Stimulated activated CD4-positive, alpha-beta T cell treated with anti-CD3 and anti-CD28 coated beads, Interleukin-1b, Interleukin-23, amount 100 ng/mL, for 48 hours (primary cell): ENCODE data around the gene HNRNPF.
"Not testable (repeated sequence)": the region's sequence is repeated elsewhere in the genome, so short reads cannot be mapped to it uniquely, and the experiment has no call there.

Experiments
- DNase-seq: peaks from one replicate; pipeline ENCODE4 v3.0.0-alpha.2; 2020

The HNRNPF gene, protein sequence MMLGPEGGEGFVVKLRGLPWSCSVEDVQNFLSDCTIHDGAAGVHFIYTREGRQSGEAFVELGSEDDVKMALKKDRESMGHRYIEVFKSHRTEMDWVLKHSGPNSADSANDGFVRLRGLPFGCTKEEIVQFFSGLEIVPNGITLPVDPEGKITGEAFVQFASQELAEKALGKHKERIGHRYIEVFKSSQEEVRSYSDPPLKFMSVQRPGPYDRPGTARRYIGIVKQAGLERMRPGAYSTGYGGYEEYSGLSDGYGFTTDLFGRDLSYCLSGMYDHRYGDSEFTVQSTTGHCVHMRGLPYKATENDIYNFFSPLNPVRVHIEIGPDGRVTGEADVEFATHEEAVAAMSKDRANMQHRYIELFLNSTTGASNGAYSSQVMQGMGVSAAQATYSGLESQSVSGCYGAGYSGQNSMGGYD

DNA sequence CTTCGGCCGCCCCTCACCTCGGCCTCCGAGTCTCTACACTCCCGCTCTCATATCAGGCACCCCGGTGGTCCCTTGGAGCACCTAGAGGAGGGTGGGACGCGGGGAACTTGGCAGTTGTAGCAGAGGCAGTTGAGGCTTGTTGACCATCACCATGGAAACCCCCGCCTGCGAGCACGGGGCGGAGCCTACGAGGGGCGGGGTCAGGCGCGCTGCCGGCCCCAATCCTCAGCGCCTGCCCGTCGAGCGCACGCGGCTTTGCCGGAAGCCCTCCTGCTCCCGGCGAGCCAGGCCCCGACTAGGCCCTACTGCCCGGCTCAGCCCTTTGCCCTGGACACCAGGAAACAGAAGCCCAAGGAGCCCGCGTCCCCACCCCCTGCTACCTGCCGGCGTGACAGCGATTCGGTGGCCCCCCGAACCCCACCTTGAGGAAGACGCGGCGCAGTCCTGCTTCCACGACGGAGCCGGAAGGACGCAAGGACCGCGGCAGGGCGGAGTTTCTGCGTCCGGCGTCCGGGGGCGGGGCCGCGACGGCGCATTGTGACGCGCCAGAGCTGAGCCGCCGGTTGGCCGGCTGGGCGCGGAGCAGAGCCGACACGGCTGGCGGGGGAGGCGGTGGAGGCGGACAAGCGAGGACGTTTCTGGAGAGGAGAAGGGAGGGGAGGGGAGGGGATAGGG is at the start of gene HNRNPF:
HNRNPF (minus strand) TSS at position 477 of the 675 bp plus-strand sequence. CDS start 21,302 bp downstream, outside the sequence.
- DNase-seq: peak; percentile 95

DNA sequence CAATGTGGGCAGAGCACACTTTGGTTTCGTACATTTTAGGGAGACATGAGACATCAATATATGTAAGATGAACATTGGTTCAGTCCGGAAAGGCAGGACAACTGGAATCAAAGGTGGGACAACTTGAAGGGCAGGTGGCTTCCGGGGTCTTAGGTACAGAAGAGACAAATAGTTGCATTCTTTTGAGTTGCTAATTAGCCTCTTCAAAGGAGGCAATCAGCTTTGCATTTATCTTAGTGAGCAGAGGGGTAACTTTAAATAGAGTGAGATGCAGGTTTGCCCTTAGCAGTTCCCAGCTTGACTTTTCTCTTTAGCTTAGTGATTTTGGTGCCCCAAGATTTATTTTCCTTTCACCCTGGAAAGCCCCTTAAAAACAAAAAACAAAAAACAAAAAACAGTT is 49.2 kb upstream of the HNRNPF start:
- DNase-seq: no peak

DNA sequence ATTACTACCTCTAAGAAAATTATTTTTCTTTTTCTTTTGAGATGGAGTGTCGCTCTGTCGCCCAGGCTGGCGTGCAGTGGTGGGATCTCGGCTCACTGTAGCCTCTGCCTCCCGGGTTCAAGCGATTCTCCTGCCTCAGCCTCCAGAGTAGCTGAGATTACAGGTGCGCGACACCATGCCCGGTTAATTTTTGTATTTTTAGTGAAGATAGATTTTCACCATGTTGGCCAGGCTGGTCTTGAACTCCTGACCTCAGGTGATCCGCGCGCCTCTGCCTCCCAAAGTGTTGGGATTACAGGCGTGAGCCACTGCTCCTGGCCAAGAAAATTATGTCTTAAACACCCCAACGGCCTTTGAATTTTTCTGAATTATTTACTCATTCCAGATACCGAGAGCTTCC is 47.6 kb upstream of the HNRNPF start:
- DNase-seq: not testable (repeated sequence)

DNA sequence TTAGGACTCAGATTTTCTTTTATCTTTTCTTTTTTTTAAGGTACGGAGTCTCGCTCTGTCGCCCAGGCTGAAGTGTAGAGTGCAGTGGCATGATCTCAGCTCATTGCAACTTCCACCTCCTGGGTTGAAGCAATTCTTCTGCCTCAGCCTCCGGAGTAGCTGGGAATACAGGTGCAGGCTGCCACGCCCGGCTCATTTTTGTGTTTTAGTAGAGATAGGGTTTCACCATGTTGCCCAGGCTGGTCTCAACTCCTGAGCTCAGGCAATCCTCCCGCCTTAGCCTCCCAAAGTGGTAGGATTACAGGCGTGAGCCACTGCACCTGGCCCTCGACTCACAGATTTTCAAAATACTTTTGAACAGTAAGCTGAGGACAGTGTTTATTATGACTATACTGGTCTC is 45.0 kb upstream of the HNRNPF start:
- not testable (repeated sequence) for DNase-seq

DNA sequence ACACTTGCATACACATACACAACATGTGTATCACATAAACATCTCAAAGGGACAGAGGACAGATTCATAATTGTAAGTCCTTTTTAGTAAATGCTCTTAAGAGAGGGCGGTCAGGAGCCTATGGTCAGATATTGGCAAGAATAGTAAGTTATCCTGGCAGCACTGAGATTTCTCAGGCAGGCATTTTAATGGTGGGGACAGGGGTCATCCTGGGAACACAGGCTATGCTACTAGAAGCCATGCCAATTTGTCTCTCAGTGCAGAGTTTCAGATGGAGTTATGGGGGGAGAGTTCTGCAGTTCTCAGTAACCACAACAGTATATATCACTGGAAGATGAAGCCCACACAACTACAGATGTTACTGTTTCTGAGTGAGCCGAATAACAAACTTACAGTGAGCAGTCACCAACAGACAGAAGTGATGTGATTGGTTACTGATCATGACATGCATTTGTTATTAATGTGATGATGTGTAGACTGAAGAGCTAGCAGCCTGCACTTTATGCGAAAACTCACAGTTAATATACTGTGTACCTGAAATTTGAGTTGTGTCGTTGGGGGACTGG is 44.4 kb upstream of the HNRNPF start:
- no peak for DNase-seq

DNA sequence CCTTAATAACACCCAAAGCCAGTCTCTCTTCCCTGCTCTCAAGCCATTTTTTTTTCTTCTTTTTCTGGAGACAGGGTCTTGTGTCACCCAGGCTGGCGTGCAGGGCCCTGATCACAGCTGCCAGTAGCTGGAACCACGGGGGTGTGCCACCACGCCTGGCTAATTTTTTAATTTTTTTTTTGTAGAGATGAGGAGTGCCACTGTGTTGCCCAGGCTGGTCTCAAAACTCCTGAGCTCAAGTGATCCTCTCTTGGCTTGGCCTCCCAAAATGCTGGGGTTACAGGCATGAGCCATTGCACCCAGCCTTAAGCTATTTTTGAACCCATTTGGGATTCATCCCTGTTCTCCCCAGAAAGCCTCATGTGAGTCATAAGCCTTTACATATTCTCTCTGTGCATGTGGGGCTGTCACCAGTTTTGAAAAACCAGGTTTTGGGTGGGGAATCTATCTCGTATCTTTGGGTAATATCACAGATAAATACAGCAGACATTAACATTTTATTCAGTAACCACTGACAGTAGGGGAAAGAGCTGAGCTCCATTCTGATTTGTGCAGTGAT is 43.4 kb upstream of the HNRNPF start:
- DNase-seq: no peak

DNA sequence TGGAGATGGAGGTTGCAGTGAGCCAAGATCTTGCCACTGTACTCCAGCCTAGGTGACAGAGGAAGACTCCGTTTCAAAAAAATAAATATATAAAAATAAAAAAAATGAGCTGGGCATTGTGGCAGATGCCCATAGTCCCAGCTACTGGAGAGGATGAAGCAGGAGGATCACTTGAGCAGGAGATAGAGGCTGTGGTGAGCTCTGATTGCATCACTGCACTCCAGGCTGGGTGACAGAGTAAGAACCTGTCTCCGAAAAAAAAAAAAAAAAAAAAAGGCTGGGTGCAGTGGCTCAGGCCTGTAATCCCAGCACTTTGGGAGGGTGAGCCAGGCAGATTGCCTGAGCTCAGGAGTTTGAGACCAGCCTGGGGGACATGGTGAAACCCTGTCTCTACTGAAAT is 39.8 kb upstream of the HNRNPF start:
- DNase-seq: no peak

DNA sequence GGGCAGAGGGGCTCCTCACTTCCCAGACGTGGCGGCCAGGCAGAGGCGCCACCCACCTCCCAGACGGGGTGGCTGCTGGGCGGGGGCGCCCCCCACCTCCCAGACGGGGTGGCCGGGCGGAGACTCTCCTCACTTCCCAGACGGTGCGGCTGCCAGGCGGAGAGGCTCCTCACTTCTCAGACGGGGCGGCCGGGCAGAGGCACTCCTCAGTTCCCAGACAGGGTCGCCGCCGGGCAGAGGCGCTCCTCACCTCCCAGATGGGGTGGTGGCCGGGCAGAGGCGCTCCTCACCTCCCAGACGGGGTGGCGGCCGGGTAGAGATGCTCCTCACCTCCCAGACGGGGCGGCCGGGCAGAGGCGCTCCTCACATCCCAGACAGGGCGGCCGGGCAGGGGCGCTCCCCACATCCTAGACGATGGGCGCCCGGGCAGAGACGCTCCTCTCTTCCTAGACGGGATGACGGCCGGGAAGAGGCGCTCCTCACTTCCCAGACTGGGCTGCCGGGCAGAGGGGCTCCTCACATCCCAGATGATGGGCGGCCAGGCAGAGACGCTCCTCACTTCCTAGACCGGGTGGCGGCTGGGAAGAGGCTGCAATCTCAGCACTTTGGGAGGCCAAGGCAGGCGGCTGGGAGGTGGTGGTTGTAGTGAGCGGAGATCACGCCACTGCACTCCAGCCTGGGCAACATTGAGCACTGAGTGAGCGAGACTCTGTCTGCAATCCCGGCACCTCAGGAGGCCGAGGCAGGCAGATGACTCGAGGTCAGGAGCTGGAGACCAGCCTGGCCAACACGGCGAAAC is 37.4 kb upstream of the HNRNPF start:
- not testable (repeated sequence) for DNase-seq

DNA sequence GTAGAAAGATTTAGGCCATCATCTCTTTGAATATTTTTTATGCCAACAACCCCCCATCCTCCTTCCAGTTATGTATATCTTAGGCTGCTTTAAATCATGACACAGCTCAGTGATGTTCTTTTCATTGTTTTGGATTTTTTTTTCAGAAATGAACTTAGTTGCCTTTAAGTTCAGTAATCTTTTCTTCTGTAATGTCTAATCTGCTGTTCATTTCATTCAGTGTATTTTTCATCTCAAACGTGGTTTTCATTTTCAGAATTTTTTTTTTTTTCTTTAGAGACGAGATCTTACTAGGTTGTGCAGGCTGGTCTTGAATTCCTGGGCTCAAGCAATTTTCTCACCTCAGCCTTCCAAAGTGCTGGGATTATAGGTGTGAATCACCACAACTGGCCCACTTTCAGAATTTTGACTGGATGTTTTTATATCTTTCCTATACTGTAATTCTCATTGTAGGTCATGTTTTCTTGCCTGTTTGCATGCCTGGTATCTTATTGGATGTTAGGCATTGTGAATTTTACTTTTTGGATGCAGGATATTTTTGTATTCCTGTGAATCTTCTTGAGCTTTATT is 36.0 kb upstream of the HNRNPF start:
- DNase-seq: no peak

DNA sequence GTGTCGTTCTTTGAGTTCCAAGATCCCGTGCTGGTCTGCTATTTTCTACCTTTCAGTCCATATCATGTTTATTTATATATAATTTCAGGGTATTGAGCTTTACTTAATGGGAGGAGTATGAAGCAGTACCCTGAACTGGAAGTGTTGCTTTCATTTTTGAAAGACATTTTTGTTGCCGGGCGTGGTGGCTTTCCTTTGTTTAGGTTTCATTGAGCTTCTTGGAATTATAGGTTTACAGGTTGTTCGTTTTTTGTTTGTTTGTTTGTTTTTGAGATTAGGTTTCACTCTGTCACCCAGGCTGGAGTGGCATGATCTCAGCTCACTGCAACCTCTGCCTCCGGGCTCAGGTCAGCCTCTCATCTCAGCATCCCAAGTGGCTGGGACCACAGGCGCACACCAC is 35.3 kb upstream of the HNRNPF start:
- no peak for DNase-seq

DNA sequence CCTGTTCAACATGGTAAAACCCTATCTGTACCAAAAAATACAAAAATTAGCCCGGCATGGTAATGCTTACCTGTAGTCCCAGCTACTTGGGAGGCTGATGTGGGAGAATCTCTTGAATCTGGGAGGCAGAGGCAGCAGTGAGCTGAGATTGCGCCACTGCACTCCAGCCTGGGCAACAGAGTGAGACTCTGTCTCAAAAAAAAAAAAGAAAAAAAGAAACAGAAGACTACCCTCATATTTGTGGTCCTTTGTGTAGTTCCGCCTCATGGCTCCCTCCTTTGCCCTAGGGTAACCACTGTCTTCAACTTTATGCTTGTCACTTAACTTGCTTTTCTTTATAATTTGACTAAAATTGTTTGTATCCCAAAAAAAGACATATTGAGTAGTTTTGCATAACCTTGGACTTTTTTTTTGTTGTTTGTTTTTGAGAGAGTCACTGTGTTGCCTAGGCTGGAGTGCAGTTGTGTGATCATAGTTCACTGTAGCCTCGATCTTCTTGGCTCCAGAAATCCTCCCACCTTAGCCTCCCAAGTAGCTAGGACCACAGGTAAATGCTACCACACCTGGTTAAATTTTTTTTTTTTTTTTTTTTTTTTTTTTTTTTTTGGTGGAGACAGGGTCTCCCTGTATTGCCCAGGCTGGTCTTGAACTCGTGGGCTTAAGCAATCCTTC is 31.6 kb upstream of the HNRNPF start:
- DNase-seq: no peak

DNA sequence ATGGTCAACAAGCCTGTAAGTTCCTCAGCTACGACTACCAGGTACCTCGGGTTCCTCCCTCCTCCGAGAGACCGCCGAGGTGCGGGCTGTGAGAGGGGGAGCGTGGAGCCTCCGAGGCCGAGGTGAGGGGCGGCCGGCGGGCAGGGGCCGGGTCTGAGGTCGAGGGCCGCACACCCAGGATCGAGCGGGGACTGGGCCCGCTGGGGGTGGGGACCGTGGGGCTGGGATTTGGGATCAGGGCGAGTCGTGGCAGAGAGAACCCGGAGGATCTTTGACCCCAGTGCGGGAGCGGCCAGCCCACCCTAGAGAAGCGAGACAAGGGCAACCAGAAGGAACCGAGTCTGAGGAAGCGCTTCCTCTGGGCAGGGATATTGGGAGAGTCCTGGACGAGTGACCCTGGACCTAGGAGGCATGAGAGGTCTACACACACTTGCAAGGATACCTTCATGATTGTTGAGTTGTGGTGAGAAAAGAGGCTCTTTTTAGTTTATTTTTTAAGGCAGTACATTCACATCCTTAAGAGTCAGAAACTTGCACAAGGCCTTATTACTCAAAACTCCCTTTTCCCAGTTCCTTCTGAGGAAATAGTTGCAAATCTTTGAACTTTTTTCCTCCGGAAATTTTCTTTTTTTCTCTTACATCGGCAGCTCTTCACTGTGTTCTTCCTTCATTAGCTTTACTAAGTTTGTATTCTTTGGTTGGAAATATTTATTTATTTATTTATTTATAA is 28.3 kb upstream of the HNRNPF start:
- DNase-seq: no peak

DNA sequence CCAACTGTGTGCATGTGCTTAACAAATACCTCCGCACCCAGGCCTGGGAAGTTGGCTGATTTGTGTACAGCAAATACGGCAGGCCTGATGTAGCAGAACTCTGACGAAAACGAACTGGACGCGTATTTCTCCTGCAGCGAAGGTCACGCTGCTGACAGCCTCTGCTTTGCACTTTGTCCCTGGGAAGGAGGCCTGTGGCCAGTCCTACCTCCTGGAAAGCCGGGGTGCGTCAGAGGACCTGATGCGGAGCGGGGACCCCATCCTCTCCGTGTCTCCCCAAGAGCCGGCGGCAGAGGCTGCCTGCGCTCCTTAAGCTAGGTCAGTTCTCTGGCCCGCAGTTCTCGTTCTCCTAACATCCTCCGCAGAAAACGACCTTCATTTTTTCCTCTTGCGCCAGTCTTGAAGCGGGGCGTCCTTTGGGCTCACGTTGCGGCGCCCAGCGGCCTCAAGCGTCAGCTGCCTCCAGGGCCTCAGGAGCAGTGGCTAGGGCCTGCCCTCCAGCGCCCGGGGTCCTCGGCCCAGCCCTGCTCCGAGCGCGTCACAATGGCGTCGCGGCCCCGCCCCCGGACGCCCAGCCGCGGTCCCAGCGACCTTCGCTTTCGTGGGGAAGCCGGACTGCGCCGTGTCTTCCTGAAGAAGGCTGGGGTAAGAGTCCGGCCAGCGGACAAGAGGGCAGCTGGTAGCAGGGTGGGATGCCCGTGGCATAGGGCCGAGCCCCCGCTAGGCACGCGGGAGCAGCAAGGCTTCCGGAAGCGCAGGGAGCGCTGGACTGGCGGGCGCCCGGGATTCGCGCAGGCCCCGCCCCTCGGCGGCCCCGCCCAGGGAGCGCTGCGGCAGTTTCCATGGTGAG is 27.5 kb upstream of the HNRNPF start, which contains the start of gene ZNF487:
ZNF487 (plus strand) TSS at position 821 of the 850 bp plus-strand sequence. CDS start 38,703 bp downstream, outside the sequence.
- DNase-seq: peak; percentile 87

DNA sequence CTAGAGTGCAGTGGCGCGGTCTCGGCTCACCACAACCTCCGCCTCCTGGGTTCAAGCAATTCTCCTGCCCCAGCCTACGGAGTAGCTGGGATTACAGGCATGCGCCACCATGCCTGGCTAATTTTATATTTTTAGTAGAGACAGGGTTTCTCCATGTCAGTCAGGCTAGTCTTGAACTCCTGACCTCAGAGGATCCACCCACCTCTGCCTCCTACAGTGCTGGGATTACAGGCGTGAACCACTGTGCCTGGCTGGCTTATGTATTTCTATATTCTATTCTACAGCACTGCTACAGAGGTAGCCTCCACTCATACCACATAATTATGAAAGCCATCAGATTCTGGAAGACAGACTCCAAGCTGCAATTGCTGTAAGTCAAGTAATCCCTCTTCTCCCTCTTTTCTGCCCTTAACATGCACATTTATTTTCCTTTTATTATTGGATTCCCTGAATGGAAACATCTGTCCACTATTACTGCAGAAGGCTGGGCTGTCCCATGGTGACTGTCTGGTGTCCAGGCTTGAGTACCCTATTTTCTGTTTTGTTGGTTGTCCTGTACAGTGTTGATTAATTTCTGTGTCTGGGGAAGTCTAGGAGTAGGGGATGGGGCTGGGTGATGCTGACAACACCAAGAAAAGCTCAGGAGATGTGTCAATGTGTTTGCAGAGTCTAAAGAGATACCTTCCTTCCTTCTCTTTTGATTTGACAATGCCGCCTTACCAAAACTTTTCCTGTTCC is 22.1 kb upstream of the HNRNPF start:
- no peak for DNase-seq

DNA sequence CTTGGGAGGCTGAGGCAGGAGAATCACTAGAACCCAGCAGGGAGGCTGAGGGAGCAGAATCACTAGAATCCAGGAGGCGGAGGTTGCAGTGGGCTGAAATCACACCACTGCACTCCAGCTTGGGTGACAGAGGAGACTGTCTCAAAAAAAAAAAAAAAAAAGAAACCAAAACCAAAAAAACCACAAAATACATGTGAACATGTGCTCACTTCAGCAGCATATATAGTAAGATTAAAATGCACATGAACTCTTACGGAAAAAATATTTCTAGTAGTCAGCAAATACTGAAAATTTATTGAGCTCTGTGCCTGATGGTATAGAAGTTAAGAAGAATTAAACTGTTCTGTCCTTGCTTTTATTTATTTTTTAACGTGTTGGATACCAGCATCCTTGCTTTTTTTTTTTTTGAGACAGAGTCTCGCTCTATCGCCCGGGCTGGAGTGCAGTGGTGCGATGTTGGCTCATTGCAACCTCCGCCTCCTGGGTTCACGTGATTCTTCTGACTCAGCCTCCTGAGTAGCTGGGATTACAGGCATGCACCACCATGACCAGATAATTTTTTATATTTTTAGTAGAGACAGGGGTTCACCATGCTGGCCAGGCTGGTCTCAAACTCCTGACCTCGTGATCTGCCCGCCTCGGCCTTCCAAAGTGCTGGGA is 18.3 kb upstream of the HNRNPF start:
- DNase-seq: peak; percentile 73

DNA sequence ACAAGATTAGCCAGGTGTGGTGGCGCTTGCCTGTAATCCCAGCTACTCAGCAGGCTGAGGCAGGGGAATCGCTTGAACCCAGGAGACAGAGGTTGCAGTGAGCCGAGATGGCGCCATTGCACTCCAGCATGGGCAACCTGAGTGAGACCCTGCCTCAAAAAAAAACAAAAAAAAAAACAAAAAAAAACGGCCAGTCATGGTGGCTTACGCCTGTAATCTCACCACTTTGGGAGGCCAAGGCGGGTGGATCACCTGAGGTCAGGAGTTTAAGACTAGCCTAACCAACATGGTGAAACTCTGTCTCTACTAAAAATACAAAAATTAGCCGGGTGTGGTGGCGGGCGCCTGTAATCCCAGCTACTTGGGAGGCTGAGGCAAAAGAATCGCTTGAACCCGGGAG is 17.5 kb upstream of the HNRNPF start:
- not testable (repeated sequence) for DNase-seq

DNA sequence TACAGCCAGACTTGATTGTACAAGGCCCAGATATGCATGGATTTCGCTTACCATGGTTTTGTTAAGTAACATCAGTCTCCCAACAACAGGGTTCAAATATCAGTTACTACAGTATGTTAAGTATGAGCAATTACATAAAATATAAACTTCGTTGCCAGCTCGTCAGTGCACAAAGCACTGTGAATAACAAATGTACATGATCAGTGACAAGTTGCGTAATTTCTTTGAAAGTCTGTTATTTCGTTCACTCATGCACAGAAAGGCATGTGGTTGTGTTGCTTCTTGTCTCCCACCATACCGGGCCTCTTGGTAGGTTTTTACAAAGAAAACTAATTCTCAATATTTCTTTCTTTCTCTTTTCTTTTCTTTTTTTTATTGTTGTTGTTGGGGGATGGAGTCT is 15.4 kb upstream of the HNRNPF start:
- no peak for DNase-seq

DNA sequence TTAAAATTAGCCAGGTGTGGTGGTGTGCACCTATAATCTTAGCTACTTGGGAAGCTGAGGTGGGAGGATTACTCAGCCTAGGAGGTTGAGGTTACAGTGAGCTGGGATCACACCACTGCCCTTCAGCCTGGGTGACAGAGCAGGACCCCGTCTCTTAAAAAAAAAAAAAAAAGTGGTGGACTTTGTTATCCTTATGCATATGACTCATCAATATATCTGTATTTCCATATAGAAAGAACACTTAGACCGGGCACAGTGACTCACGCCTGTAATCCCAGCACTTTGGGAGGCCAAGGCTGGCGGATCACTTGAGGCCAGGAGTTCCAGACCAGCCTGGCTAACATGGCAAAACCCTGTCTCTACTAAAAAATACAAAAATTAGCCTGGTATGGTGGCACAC is 13.0 kb upstream of the HNRNPF start:
- not testable (repeated sequence) for DNase-seq

DNA sequence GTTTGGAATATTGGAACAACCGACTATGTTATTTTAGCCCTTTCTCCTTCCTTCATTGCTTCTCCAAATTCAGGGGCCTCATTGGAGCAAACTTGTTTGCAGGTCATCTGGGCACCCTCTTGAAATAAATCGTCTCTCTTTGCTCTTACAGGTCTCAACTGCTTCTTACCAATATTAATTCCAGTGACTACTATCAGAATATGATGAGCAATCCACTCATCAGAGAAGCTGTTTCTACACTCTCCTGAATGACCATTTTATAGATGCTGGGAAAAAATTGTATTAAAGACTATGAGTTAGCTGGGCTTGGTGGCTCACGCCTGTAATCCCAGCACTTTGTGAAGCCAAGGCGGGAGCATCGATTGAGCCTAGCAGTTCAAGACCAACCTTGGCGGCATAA is 12.5 kb upstream of the HNRNPF start:
- DNase-seq: no peak
